Measurements from ENCODE around the gene HMGCR. TPM values are rescaled to one million over a fixed set of nuclear protein-coding genes. Genes with fewer than 3 reads are reported as not detected.

HMGCR gene
- total and polyA plus RNA-seq, 2 donors (not counting 1 experiment from before 2014, with no cell fraction given) = 8.1 to 55.7 TPM

- WGBS (ENCODE audit: insufficient coverage) = 100% methylated on average over 3 of the region's 4 CpGs
- Histone ChIP-seq H3K4me2 (replicated peaks; ENCODE audit: low read depth, low read length, poor library complexity, severe bottlenecking) (no peak overlapping the region), H3K79me2 (ENCODE audit: control insufficient read depth, insufficient read depth, low read length) (peaks cover 59% of the 10 kb centered on the region), H3K4me1 (ENCODE audit: control insufficient read depth in 2 of 2, insufficient read depth in 2 of 2, low read length in 2 of 2) (peaks cover 6 to 12% of the 10 kb centered on the region in 2 donors), H2AFZ (ENCODE audit: insufficient read depth, low read depth, low read length, poor library complexity, severe bottlenecking) (no peak overlapping the region), H3K27me3 (replicated peaks in 1 of 4; ENCODE audit: control extremely low read depth in 1 of 4, control insufficient read depth in 3 of 4, insufficient read depth in 4 of 4, low read length in 3 of 4) (no peaks in the 10 kb centered on the region), H3K9me3 (ENCODE audit: control extremely low read depth in 1 of 3, control insufficient read depth in 2 of 3, insufficient read depth in 1 of 3, low read length in 2 of 3) (no peaks in the 10 kb centered on the region), H4K20me1 (ENCODE audit: control insufficient read depth, insufficient read depth, low read length, poor library complexity, severe bottlenecking) (peaks cover 7% of the 10 kb centered on the region), H3K27ac (ENCODE audit: low read length in 2 of 2) (no peak overlapping the region), H3K36me3 (replicated peaks in 1 of 2; ENCODE audit: control extremely low read depth in 1 of 2, control insufficient read depth in 1 of 2, extremely low read depth in 1 of 2, insufficient read depth in 2 of 2, low read length in 1 of 2) (peaks cover 0 to 22% of the 10 kb centered on the region in 2 experiments), H3K9ac (ENCODE audit: low read length) (no peak overlapping the region), H3K4me3 (ENCODE audit: control extremely low read depth in 1 of 5, extremely low read depth in 1 of 5, insufficient read depth in 1 of 5, low read depth in 2 of 5, low read length in 4 of 5) (no peak overlapping the region)
- Mint-ChIP-seq H3K4me3 (no peak overlapping the region), H3K27ac (no peak overlapping the region), H3K4me1 (peaks cover 29% of the 10 kb centered on the region), H3K27me3 (no peaks in the 10 kb centered on the region), H3K9me3 (ENCODE audit: insufficient read depth) (no peaks in the 10 kb centered on the region)
- ATAC-seq (ENCODE audit: low read depth) (no peak), DNase-seq (no peak)
- CTCF ChIA-PET = no interaction called here
- POLR2A ChIA-PET = no interaction called here
- TF ChIP-seq CTCF (IDR thresholded peaks at IDR 0.05) (no peak), EZH2 (IDR thresholded peaks at IDR 0.05; ENCODE audit: borderline replicate concordance, insufficient read depth, low read depth, low read length, poor library complexity, severe bottlenecking) (no peak)
- intact Hi-C loops (cut with micrococcal nuclease) = no loop called here
Observed at GRCh38 chr5:75342836-75343235, 5.8 kb downstream of the HMGCR start.

GRCh38 chr5:75348241-75348640 is 11.2 kb downstream of the HMGCR start:
- H2AFZ ChIP-seq (ENCODE audit: insufficient read depth, low read depth, low read length, poor library complexity, severe bottlenecking) = no peak overlapping the region
- DNase-seq (no peak), ATAC-seq (ENCODE audit: low read depth) (no peak)
- H3K27ac Mint-ChIP-seq = no peak overlapping the region
- H3K4me1 Mint-ChIP-seq = no peaks in the 10 kb centered on the region
- no peaks in the 10 kb centered on the region for H4K20me1 ChIP-seq (ENCODE audit: control insufficient read depth, insufficient read depth, low read length, poor library complexity, severe bottlenecking)
- no peak overlapping the region for H3K4me3 ChIP-seq (ENCODE audit: control extremely low read depth in 1 of 5, extremely low read depth in 1 of 5, insufficient read depth in 1 of 5, low read depth in 2 of 5, low read length in 4 of 5)
- WGBS (ENCODE audit: insufficient coverage) = 100% methylated on average over 1 of the region's 3 CpGs
- no peaks in the 10 kb centered on the region for H3K27me3 Mint-ChIP-seq
- peaks cover 8 to 62% of the 10 kb centered on the region in 2 experiments for H3K36me3 ChIP-seq (replicated peaks in 1 of 2; ENCODE audit: control extremely low read depth in 1 of 2, control insufficient read depth in 1 of 2, extremely low read depth in 1 of 2, insufficient read depth in 2 of 2, low read length in 1 of 2)
- H3K9me3 Mint-ChIP-seq (ENCODE audit: insufficient read depth) = no peaks in the 10 kb centered on the region
- CTCF ChIA-PET = no interaction called here
- intact Hi-C loops (cut with micrococcal nuclease) = no loop called here
- H3K27ac ChIP-seq (ENCODE audit: low read length in 2 of 2) = no peak overlapping the region
- H3K79me2 ChIP-seq (ENCODE audit: control insufficient read depth, insufficient read depth, low read length) = peaks cover 7% of the 10 kb centered on the region
- POLR2A ChIA-PET = no interaction called here
- H3K9ac ChIP-seq (ENCODE audit: low read length) = no peak overlapping the region
- H3K4me3 Mint-ChIP-seq = no peak overlapping the region
- H3K4me1 ChIP-seq (ENCODE audit: control insufficient read depth in 2 of 2, insufficient read depth in 2 of 2, low read length in 2 of 2) = no peaks in the 10 kb centered on the region
- H3K27me3 ChIP-seq (replicated peaks in 1 of 4; ENCODE audit: control extremely low read depth in 1 of 4, control insufficient read depth in 3 of 4, insufficient read depth in 4 of 4, low read length in 3 of 4) = no peaks in the 10 kb centered on the region
- no peak for TF ChIP-seq EZH2 (IDR thresholded peaks at IDR 0.05; ENCODE audit: borderline replicate concordance, insufficient read depth, low read depth, low read length, poor library complexity, severe bottlenecking)
- TF ChIP-seq CTCF (IDR thresholded peaks at IDR 0.05) = no peak
- no peaks in the 10 kb centered on the region for H3K9me3 ChIP-seq (ENCODE audit: control extremely low read depth in 1 of 3, control insufficient read depth in 2 of 3, insufficient read depth in 1 of 3, low read length in 2 of 3)
- no peak overlapping the region for H3K4me2 ChIP-seq (replicated peaks; ENCODE audit: low read depth, low read length, poor library complexity, severe bottlenecking)

Data from B cell (primary cell).